Gastrocnemius medialis (tissue), 4 donors: ENCODE measurements around the gene TXK. TPM values are rescaled to one million over a fixed set of nuclear protein-coding genes. Genes with fewer than 3 reads are reported as not detected.

Experiments used
- ATAC-seq, 2 donors: fragments of 150-250 bp; one replicate each; pipeline ENCODE4 v1.9.1; 2016
- DNase-seq, 2 donors: peaks; one replicate each; pipeline ENCODE4 v3.0.0-alpha.2; 2019
- H3K27ac ChIP-seq, 4 donors: fragments of 200-600 bp; sonication (generic); 1 replicate in 1 of 4; 2 replicates in 3 of 4; pipeline ENCODE4 v1.5.1; 2016 to 2018; ENCODE audit warnings: mild to moderate bottlenecking in 2 of 4, moderate library complexity in 1 of 4
- H3K27me3 ChIP-seq, 3 donors: fragments of 200-600 bp; sonication (generic) in 2 of 3; 1 replicate in 1 of 3; 2 replicates in 2 of 3; pipeline versions ENCODE4 v1.5.1 to v1.6.0; 2016 to 2019; ENCODE audit warnings: mild to moderate bottlenecking in 1 of 3, moderate library complexity in 1 of 3
- H3K36me3 ChIP-seq, 2 donors: fragments of 200-600 bp; sonication (generic) in 1 of 2; one replicate each; pipeline ENCODE4 v1.5.1; 2017 to 2018
- H3K4me1 ChIP-seq, 2 donors: fragments of 200-600 bp; sonication (generic) in 1 of 2; one replicate each; pipeline ENCODE4 v1.5.1; 2016 to 2017; ENCODE audit warnings: mild to moderate bottlenecking in 2 of 2
- H3K4me3 ChIP-seq, 4 donors: fragments of 200-600 bp; sonication (generic) in 3 of 4; 1 replicate in 1 of 4; 2 replicates in 3 of 4; pipeline ENCODE4 v1.5.1; 2016 to 2019; ENCODE audit warnings: mild to moderate bottlenecking in 2 of 4
- H3K9me3 ChIP-seq, 3 donors: fragments of 200-600 bp; sonication (generic) in 2 of 3; 1 replicate in 1 of 3; 2 replicates in 2 of 3; pipeline ENCODE4 v1.5.1; 2016 to 2019
- POLR2A ChIP-seq, 2 donors: fragments of 450-650 bp; IDR thresholded peaks; one replicate each; pipeline ENCODE4 v1.6.1; 2017; ENCODE audit warnings: antibody characterized with exemption in 2 of 2, mild to moderate bottlenecking in 2 of 2, moderate library complexity in 2 of 2
- in situ Hi-C, 4 donors: fragments of 200-750 bp; cut with MboI; loops; one replicate each; pipeline versions ENCODE4 v1.15.0 to v1.8.0; 2017; ENCODE audit warnings: low sequenced_read_pairs in 4 of 4
- intact Hi-C: fragments of 100-400 bp; cut with DNase I; formaldehyde crosslinking; loops from one replicate; pipeline ENCODE4 v1.15.1; 2023; ENCODE audit warnings: low total_unique reads
- total RNA-seq, 4 donors: library from RNA; depleted of rRNA; stranded (reverse); fragments of >200 nt; gene quantifications; one replicate each; pipeline versions ENCODE4 v1.1.0 to v1.2.3, GENCODE V29; 2016
- TF ChIP-seq, protein P1 (sequence below), 5 experiments: fragments of 450-650 bp in 3 of 5; fragments of 200-600 bp in 2 of 5; sonication (generic) in 2 of 5; IDR thresholded peaks in 4 of 5; conservative IDR thresholded peaks in 1 of 5; 1 replicate in 4 of 5; 2 replicates in 1 of 5; pipeline ENCODE4 v1.5.1; 2016 to 2019; ENCODE audit warnings: antibody characterized with exemption in 5 of 5, mild to moderate bottlenecking in 3 of 5, moderate library complexity in 3 of 5

TXK gene
- total RNA-seq, 4 donors from 2014 or later: 0.66 to 0.81 TPM; not detected in 2

- Histone ChIP-seq H3K36me3 (no peaks in the 10 kb centered on the region), H3K9me3 (no peaks in the 10 kb centered on the region), H3K27ac (no peak overlapping the region), H3K27me3 (no peaks in the 10 kb centered on the region), H3K4me1 (no peaks in the 10 kb centered on the region), H3K4me3 (no peak overlapping the region)
- in situ Hi-C loops: no loop called here
- TF ChIP-seq POLR2A (IDR thresholded peaks at IDR 0.05): no peak
- TF ChIP-seq, protein P1, sequence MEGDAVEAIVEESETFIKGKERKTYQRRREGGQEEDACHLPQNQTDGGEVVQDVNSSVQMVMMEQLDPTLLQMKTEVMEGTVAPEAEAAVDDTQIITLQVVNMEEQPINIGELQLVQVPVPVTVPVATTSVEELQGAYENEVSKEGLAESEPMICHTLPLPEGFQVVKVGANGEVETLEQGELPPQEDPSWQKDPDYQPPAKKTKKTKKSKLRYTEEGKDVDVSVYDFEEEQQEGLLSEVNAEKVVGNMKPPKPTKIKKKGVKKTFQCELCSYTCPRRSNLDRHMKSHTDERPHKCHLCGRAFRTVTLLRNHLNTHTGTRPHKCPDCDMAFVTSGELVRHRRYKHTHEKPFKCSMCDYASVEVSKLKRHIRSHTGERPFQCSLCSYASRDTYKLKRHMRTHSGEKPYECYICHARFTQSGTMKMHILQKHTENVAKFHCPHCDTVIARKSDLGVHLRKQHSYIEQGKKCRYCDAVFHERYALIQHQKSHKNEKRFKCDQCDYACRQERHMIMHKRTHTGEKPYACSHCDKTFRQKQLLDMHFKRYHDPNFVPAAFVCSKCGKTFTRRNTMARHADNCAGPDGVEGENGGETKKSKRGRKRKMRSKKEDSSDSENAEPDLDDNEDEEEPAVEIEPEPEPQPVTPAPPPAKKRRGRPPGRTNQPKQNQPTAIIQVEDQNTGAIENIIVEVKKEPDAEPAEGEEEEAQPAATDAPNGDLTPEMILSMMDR (IDR thresholded peaks at IDR 0.05 in 4 of 5, conservative IDR thresholded peaks at IDR 0.05 in 1 of 5): no peak
- intact Hi-C loops: no loop called here
- ATAC-seq: no peak
- DNase-seq: no peak
Observed at GRCh38 chr4:48074657-48075056, 59.4 kb downstream of the TXK start.

GRCh38 chr4:48073567-48074103 lies 60.4 kb downstream of the TXK start:
- Histone ChIP-seq H3K4me3 (no peak overlapping the region), H3K27ac (no peak overlapping the region), H3K4me1 (no peaks in the 10 kb centered on the region), H3K36me3 (no peaks in the 10 kb centered on the region), H3K27me3 (no peaks in the 10 kb centered on the region), H3K9me3 (no peaks in the 10 kb centered on the region)
- DNase-seq (no peak), ATAC-seq (no peak)
- in situ Hi-C loops (no loop called here), intact Hi-C loops (no loop called here)
- TF ChIP-seq, protein P1 (IDR thresholded peaks at IDR 0.05 in 4 of 5, conservative IDR thresholded peaks at IDR 0.05 in 1 of 5): no peak
- no peak for TF ChIP-seq POLR2A (IDR thresholded peaks at IDR 0.05)

- intact Hi-C loops (no loop called here), in situ Hi-C loops (no loop called here)
- Histone ChIP-seq H3K27ac (no peak overlapping the region), H3K9me3 (no peaks in the 10 kb centered on the region), H3K4me3 (no peak overlapping the region), H3K27me3 (no peaks in the 10 kb centered on the region), H3K4me1 (no peaks in the 10 kb centered on the region), H3K36me3 (no peaks in the 10 kb centered on the region)
- no peak for DNase-seq
- TF ChIP-seq POLR2A (IDR thresholded peaks at IDR 0.05): no peak
- TF ChIP-seq, protein P1 (IDR thresholded peaks at IDR 0.05 in 4 of 5, conservative IDR thresholded peaks at IDR 0.05 in 1 of 5): no peak
- ATAC-seq: no peak
Observed at GRCh38 chr4:48071191-48071590, 62.9 kb downstream of the TXK start.

DNA sequence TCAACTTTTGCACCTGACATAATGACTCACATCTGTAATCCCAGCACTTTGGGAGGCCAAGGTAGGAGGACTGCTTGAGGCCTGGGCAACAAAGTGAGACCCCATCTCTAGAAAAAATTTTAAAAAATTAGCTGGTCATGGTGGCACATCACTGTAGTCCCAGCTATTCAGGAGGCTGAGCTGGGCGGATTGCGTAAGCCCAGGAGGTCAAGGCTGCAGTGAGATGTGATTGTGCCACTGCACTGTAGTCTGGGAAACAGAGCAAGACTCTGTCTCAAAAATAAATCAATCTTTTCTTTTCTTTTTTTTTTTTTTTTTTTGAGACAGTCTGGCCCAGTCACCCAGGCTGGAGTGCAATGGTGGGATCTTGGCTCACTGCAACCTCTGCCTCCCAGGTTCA lies 65.0 kb downstream of the TXK start:
- Histone ChIP-seq H3K27me3 (no peaks in the 10 kb centered on the region), H3K9me3 (no peaks in the 10 kb centered on the region), H3K27ac (no peak overlapping the region), H3K4me1 (no peaks in the 10 kb centered on the region), H3K4me3 (no peak overlapping the region), H3K36me3 (no peaks in the 10 kb centered on the region)
- ATAC-seq (no peak), DNase-seq (no peak)
- intact Hi-C loops (no loop called here), in situ Hi-C loops (no loop called here)
- no peak for TF ChIP-seq POLR2A (IDR thresholded peaks at IDR 0.05)
- TF ChIP-seq, protein P1 (IDR thresholded peaks at IDR 0.05 in 4 of 5, conservative IDR thresholded peaks at IDR 0.05 in 1 of 5): no peak

- DNase-seq: no peak
- Histone ChIP-seq H3K4me3 (no peak overlapping the region), H3K36me3 (no peaks in the 10 kb centered on the region), H3K4me1 (no peaks in the 10 kb centered on the region), H3K27me3 (no peaks in the 10 kb centered on the region), H3K27ac (no peak overlapping the region), H3K9me3 (no peaks in the 10 kb centered on the region)
- TF ChIP-seq, protein P1 (IDR thresholded peaks at IDR 0.05 in 4 of 5, conservative IDR thresholded peaks at IDR 0.05 in 1 of 5): no peak
- no peak for TF ChIP-seq POLR2A (IDR thresholded peaks at IDR 0.05)
- ATAC-seq: no peak
- intact Hi-C loops (no loop called here), in situ Hi-C loops (no loop called here)
Observed at GRCh38 chr4:48068182-48068581, 65.9 kb downstream of the TXK start.
